NCI-H1092 (cell line): ENCODE results near the gene CHCHD2.
"Not testable (repeated sequence)": the region's sequence is repeated elsewhere in the genome, so short reads cannot be mapped to it uniquely, and the experiment has no call there.

Experiments
- DNase-seq: peaks from one replicate; lab custom pipeline; 2025; lab: John Stamatoyannopoulos, UW

CHCHD2 gene, protein sequence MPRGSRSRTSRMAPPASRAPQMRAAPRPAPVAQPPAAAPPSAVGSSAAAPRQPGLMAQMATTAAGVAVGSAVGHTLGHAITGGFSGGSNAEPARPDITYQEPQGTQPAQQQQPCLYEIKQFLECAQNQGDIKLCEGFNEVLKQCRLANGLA

DNA sequence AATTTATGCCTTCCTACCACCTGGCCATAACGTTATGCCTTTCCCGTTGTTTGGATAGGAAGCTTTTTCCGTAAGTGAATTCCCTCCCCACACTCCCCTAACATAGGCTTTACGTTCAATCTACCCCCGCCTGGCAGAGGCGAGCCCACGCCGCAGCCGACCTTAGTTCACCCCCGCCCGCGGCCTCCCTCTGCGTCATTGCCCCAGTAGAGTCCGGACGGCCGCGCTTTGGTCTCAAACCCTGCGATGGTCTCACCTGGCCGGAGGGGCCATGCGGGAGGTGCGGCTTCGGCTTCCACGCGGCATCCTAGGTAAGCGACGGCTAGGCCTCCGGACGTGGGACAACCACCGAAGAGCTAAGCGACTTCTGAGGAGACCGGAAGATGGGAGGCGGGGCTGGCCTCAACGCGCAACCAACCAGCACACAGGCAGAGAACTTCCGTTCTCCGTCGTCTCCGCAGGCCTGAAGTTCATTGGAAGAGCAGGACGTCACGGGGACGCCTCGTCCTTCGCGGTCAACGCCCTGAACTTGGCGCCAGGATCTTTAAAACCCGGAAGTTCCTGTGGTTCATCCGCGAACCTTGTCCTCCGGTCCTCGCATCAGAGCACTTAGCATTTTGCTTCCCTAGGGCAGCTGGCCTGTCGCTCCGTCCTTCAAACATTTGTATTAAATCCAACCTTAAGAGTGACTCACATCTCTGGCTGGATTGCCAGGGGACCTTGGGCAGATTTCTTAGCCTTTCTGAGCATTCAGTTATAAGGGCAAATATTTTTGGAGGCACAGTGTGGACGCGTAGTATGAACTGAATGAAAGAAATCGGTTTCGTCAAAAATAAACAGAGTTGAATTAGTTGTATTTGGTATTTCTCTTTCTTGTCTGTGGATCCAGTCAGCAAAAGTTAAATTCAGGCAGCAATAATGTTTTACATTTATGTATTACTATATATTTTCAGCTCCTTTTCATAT, at the start of gene CHCHD2:
CHCHD2 (minus strand) TSS at position 369 of the 966 bp plus-strand sequence; CDS start at position 306, 63 bp downstream.
- DNase-seq = peak; percentile 100

DNA sequence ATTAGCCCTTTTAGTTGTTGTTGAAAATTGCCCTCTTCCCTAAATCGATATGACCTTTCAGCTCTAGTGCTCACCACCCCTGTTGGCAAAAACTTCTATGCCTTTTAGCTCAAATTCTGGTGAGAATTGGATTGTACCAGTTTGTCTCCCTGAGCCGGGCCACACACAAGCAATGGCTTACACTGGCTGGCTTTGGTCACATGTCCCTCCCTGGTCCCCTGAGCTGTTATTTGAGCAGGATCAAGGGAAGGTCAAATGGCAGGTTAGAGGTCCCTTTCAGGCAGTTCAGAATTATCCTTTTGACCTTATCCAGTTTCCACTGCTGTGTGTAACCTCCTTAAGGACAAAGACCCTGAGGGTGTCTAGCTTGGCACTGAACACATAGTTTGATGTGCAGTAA, 24.8 kb upstream of the CHCHD2 start:
- not testable (repeated sequence) for DNase-seq

DNA sequence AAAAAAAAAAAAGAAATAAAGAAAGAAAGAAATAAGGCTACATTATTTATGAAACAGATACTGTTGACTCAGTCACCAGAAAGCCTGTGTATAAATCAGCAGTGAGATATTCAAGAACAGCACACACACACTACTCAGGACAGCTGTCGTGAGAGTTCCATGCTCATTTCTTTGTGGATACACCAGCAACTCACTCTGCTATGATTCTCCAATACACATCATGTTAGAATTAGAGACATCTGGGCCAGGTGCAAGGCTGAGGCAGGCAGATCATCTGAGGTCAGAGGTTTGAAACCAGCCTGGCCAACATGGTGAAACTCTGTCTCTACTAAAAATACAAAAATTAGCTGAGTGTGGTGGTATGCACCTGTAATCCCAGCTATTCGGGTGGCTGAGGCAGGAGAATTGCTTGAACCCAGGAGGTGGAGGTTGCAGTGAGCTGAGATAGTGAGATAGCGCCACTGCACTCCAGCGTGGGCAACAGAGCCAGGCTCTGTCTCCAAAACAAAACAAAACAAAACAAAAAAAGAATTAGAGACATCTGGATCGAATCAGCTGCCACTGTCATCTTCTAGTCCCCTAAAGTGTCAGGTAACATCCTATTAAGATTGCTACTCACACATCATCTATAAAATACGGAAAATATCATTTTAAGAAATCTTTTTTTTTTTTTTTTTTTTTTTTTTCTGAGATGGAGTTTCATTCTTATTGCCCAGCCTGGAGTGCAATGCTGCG, 21.1 kb upstream of the CHCHD2 start:
- DNase-seq = no peak

DNA sequence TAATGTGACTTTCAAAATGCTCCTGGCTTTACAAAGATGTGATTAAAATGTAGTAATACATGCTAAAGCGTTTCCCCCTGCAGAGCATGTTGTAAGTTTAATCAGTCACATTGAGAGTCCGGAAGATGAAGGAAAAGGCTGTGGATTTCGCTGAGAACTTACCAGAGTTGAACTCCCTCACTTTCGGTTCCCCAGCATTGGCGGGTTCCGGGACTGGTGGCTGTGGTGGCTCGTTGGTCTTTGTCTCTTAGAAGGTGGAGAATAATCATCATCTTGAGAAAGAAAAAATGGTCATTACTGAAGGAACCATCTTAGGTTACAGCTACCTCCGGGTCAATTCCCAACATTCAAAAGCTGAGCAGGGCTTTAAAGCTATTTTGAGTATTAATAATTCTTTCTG, 19.6 kb upstream of the CHCHD2 start:
- no peak for DNase-seq

DNA sequence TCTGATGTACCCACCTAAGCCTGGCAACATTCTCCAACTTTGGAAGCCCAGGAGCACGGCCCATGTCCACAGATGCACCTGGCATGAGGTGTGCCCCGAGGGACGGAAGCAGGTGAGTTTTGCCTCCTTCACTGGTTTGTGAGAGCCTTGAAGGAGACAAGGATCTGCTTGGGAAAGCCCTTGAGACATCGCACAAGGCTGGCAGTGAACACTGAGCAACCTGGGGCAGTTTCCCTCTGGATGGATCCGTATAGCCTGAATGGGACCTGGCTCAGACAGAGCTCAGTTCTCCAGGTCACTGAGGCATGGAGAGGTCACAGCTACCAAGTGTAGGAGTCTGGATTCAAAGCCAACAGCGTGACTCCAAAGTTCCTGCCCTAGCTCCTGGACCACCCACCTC, 18.7 kb upstream of the CHCHD2 start:
- no peak for DNase-seq

DNA sequence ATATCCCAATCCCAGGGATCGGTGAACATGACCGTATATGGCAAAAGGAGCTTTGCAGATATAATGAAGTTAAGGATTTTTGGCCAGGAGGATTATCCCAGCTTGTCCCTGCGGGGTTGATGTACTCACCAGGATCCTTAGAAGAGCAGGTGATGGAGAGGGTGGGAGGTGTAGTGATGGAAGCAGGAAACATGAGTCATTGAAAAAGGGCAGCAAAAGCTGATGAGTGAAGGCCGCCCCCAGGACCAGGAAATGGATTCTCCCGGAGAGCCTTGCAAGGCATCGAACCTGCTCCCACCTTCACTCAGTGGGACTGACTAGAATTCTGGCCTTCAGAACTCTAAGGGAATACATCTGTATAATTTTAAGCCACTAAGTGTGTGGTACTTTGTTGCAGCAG, 15.2 kb upstream of the CHCHD2 start:
- no peak for DNase-seq

- no peak for DNase-seq
These were observed 9.7 kb upstream of the CHCHD2 start, which contains the start of gene NUPR2 for GRCh38 chr7:56115852-56116538. TSS of gene NUPR2 (minus strand) at chr7:56116417. CDS start at chr7:56116314, 103 bp downstream.

DNA sequence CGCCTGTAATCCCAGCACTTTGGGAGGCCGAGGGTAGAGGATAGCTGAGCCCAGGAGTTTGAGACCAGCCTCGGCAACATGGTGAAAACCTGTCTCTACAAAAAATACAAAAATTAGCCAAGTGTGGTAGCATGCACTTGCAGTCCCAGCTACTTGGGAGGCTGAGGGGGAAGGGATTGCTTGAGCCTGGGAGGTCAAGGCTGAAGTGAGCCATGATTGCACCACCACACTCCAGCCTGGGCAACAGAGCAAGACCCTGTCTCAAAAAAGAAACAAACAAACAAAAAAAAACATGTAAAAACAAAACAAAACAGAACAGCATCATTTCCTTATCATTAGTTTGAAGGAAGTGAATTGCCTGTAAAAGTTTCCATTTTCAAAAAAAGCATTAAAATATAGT, 6.0 kb upstream of the CHCHD2 start:
- not testable (repeated sequence) for DNase-seq

DNA sequence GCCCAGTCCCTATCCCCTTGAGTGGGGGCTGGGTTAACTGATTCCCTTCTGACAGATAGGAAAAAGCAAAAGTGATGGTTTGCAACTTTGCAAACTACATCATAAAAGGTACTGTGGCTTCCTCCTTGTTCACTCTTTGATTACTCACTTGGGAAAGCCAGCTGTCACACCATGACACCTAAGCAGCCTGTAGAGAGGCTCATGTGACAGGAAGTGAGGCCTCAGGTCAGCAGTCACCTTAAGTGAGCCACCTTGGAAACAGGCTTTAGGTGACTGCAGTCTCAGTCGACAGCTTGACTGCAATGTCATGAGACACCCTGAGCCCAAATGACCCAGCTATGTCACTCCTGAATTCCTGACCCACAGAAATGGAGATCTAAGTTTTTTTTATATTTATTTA, 4.3 kb upstream of the CHCHD2 start:
- DNase-seq = no peak

- DNase-seq = no peak
These were observed 1.6 kb upstream of the CHCHD2 start for GRCh38 chr7:56107954-56108258.

GRCh38 chr7:56105508-56105907, 768 bp downstream of the CHCHD2 start:
- DNase-seq = no peak

GRCh38 chr7:56104138-56104537, 2.1 kb downstream of the CHCHD2 start:
- DNase-seq = not testable (repeated sequence)

DNA sequence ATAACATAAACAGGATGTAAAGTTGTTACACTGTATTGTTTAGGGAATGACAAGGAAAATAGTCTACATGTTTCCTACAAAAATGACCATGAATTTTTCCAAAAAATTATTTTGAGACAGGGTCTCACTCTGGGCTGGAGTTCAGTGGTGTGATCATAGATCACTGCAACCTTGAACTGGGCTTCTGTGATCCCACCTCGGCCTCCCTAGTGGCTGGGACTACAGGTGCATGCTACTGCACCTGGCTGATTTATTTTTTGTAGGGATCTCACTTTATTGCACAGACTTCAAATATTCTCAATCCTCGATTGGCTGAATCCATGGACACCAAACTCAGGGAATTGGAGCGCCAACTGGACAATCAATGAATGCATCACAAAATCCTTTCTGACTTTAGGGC, 6.6 kb downstream of the CHCHD2 start:
- no peak for DNase-seq

DNA sequence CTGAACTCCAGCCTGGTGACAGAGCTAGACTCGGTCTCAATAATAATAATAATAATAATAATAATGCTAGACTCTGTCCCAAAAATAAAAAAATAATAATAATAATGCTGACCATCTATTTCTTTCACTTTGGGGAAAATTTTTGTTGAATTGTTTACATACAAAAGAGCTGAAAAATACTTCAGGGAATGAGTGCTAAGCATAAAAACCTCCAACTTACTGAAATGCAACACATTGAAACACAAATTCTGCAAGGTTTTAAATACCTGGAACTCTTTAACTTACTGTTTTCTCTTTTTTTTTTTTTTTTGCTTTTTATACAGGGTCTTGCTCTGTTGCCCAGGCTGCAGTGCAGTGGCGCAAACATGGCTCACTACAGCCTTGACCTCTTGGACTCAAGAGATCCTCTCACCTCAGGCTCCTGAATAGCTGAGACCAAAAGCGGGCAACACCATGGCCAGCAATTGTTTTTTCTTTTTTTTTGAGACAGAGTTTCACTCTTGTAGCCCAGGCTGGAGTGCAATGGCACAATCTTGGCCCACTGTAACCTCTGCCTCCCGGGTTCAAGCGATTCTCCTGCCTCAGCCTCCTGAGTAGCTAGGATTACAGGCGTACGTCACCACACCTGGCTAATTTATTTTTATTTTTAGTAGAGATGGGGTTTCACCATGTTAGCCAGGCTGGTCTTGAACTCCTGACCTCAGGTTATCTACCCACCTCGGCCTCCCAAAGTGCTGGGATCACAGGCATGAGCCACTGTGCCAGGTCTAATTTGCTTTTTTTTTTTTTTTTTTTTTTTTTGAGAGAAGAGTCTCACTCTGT, 7.9 kb downstream of the CHCHD2 start:
- not testable (repeated sequence) for DNase-seq

GRCh38 chr7:56097700-56098099, 8.6 kb downstream of the CHCHD2 start:
- DNase-seq = no peak

DNA sequence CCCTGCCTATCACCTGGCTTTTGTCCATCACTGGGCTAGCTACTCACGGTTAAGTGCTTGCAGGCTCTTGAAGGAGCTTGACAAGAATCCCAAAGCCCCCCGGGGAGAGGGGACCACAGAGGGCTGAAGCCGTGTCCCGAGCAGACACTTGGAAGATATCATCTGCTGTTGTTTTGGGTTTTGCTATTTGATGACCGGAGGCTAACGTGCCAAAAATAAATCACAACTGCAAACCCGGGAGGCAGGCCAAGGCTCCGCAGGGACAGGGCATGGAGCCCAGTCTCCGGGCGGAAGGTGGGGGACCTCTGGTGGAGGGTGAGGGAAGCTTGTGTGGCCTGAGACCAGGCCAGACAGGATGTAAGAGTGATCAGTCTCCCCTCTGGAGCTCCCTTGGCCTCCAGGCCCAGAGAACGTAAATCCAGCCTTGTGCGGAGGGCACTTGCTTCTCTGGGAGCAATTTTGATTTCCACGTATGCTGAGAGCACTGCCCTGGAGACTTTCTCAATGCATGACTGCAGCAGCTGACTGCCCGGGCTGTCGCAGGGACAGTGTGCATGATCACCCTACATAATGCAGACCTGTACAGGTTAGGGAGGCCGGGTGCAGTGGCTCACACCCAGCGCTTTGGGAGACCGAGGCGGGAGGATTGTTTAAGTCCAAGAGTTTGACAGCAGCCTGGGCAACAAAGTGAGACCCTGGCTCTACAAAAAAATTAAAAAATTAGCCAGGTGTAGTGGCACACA, 13.3 kb downstream of the CHCHD2 start, which contains the start of gene PHKG1:
PHKG1 (minus strand) TSS at position 164 of the 743 bp plus-strand sequence. CDS start 4,011 bp downstream, outside the sequence.
- peak; percentile 67 for DNase-seq

- DNase-seq = not testable (repeated sequence)
These were observed 13.9 kb downstream of the CHCHD2 start for GRCh38 chr7:56092388-56092787.

- DNase-seq = no peak
These were observed 14.7 kb downstream of the CHCHD2 start for GRCh38 chr7:56091591-56091990.

GRCh38 chr7:56087445-56087844, 18.8 kb downstream of the CHCHD2 start:
- no peak for DNase-seq

- no peak for DNase-seq
These were observed 19.5 kb downstream of the CHCHD2 start for GRCh38 chr7:56086761-56087160.
